Esophagus muscularis mucosa (tissue), 4 donors: ENCODE measurements around the gene ITGB6. TPM values are rescaled to one million over a fixed set of nuclear protein-coding genes. Genes with fewer than 3 reads are reported as not detected.

Source experiments
- DNase-seq: peaks from one replicate; pipeline ENCODE4 v3.0.0-alpha.2; 2017; ENCODE audit errors: extremely low spot score
- H3K27ac ChIP-seq, 4 donors: fragments of 200-600 bp; sonication (generic); replicated peaks in 1 of 4; 1 replicate in 3 of 4; 2 replicates in 1 of 4; pipeline ENCODE4 v1.5.1; 2016 to 2019; ENCODE audit warnings: mild to moderate bottlenecking in 1 of 4
- H3K27me3 ChIP-seq, 4 donors: fragments of 200-600 bp; sonication (generic); one replicate each; pipeline versions ENCODE4 v1.5.1 to v1.6.0; 2016 to 2019
- H3K36me3 ChIP-seq, 4 donors: fragments of 200-600 bp; sonication (generic); one replicate each; pipeline ENCODE4 v1.5.1; 2016 to 2019
- H3K4me1 ChIP-seq, 4 donors: fragments of 200-600 bp; sonication (generic); one replicate each; pipeline ENCODE4 v1.5.1; 2016 to 2019
- H3K4me3 ChIP-seq, 4 donors: fragments of 200-600 bp; sonication (generic); 1 replicate in 2 of 4; 2 replicates in 2 of 4; pipeline ENCODE4 v1.5.1; 2016 to 2019; ENCODE audit warnings: mild to moderate bottlenecking in 4 of 4, moderate library complexity in 1 of 4
- H3K9me3 ChIP-seq, 4 donors: fragments of 200-600 bp; sonication (generic); 1 replicate in 3 of 4; 2 replicates in 1 of 4; pipeline ENCODE4 v1.5.1; 2016 to 2019
- CTCF ChIP-seq, 3 experiments: fragments of 200-600 bp in 2 of 3; fragments of 450-650 bp in 1 of 3; sonication (generic) in 2 of 3; IDR thresholded peaks; one replicate each; pipeline ENCODE4 v1.5.1; 2017 to 2019; ENCODE audit warnings: antibody characterized with exemption in 3 of 3, mild to moderate bottlenecking in 2 of 3, moderate library complexity in 1 of 3
- EP300 ChIP-seq: sonication (generic); formaldehyde crosslinking; IDR thresholded peaks from one replicate; pipeline ENCODE4 v1.6.1; 2017; ENCODE audit warnings: antibody characterized with exemption
- POLR2A ChIP-seq: fragments of 450-650 bp; IDR thresholded peaks from one replicate; pipeline ENCODE4 v1.6.1; 2017; ENCODE audit warnings: antibody characterized with exemption, moderate library complexity, mild to moderate bottlenecking, low read depth
- POLR2AphosphoS5 ChIP-seq, 2 donors: sonication (generic); formaldehyde crosslinking; IDR thresholded peaks; one replicate each; pipeline ENCODE4 v1.6.1; 2017; ENCODE audit warnings: antibody characterized with exemption in 2 of 2
- WGBS: methylation state at CpG from one replicate; pipeline ENCODE4 v1.1.5; 2018; 5-methylcytosine and 5-hydroxymethylcytosine counted together
- intact Hi-C: fragments of 100-400 bp; cut with DNase I; formaldehyde crosslinking; loops from one replicate; pipeline ENCODE4 v1.15.1; 2023
- total RNA-seq, 4 donors: library from RNA; depleted of rRNA; stranded (reverse); fragments of >200 nt; gene quantifications; one replicate each; pipeline versions ENCODE4 v1.1.0 to v1.2.1, GENCODE V29; 2016

ITGB6 gene
- total RNA-seq, 4 donors from 2014 or later = 0.17 to 3.4 TPM; not detected in 2

- 91% methylated on average over 4 of the region's 4 CpGs for WGBS
- intact Hi-C loops = no loop called here
- Histone ChIP-seq H3K4me1 (peaks cover 9 to 21% (median 16%) of the 10 kb centered on the region in 4 donors), H3K27me3 (no peaks in the 10 kb centered on the region), H3K9me3 (no peaks in the 10 kb centered on the region), H3K4me3 (no peak overlapping the region), H3K27ac (no peak overlapping the region), H3K36me3 (no peaks in the 10 kb centered on the region)
- DNase-seq = no peak
- no peak for TF ChIP-seq POLR2AphosphoS5 (IDR thresholded peaks at IDR 0.05)
- no peak for TF ChIP-seq CTCF (IDR thresholded peaks at IDR 0.05)
These were observed 25.6 kb upstream of the ITGB6 start for GRCh38 chr2:160225722-160226121.

GRCh38 chr2:160224507-160224906 is 24.4 kb upstream of the ITGB6 start:
- DNase-seq = no peak
- Histone ChIP-seq H3K27ac (no peak overlapping the region), H3K4me1 (peaks cover 9 to 25% (median 18%) of the 10 kb centered on the region in 4 donors), H3K4me3 (no peak overlapping the region), H3K9me3 (no peaks in the 10 kb centered on the region), H3K27me3 (no peaks in the 10 kb centered on the region), H3K36me3 (no peaks in the 10 kb centered on the region)
- WGBS = 100% methylated on average over 3 of the region's 3 CpGs
- intact Hi-C loops = no loop called here
- TF ChIP-seq EP300 (no peak), CTCF (IDR thresholded peaks at IDR 0.05) (no peak), POLR2A (no peak), POLR2AphosphoS5 (IDR thresholded peaks at IDR 0.05) (no peak)

- WGBS = 41% methylated on average over 3 of the region's 3 CpGs
These were observed 24.0 kb upstream of the ITGB6 start for GRCh38 chr2:160224060-160224459.

GRCh38 chr2:160223560-160223959 is 23.5 kb upstream of the ITGB6 start:
- Histone ChIP-seq H3K4me1 (peaks cover 9 to 24% (median 16%) of the 10 kb centered on the region in 4 donors), H3K9me3 (no peaks in the 10 kb centered on the region), H3K27ac (no peak overlapping the region), H3K36me3 (no peaks in the 10 kb centered on the region), H3K4me3 (no peak overlapping the region), H3K27me3 (no peaks in the 10 kb centered on the region)
- TF ChIP-seq POLR2AphosphoS5 (IDR thresholded peaks at IDR 0.05) (no peak), EP300 (no peak), CTCF (IDR thresholded peaks at IDR 0.05) (no peak), POLR2A (no peak)
- DNase-seq = no peak
- intact Hi-C loops = no loop called here
- 94% methylated on average over 3 of the region's 3 CpGs for WGBS

More at GRCh38 chr2:160224060-160224459, 24.0 kb upstream of the ITGB6 start:
- Histone ChIP-seq H3K36me3 (no peaks in the 10 kb centered on the region), H3K9me3 (no peaks in the 10 kb centered on the region), H3K27ac (no peak overlapping the region), H3K4me3 (no peak overlapping the region), H3K27me3 (no peaks in the 10 kb centered on the region), H3K4me1 (peaks cover 9 to 25% (median 18%) of the 10 kb centered on the region in 4 donors)
- DNase-seq = no peak
- intact Hi-C loops = no loop called here
- TF ChIP-seq POLR2AphosphoS5 (IDR thresholded peaks at IDR 0.05) (no peak), EP300 (no peak), CTCF (IDR thresholded peaks at IDR 0.05) (no peak), POLR2A (no peak)

- TF ChIP-seq CTCF (IDR thresholded peaks at IDR 0.05) = no peak
- no peak for TF ChIP-seq POLR2AphosphoS5 (IDR thresholded peaks at IDR 0.05)
- TF ChIP-seq EP300 = no peak
- no peak for TF ChIP-seq POLR2A
- 87% methylated on average over 7 of the region's 7 CpGs for WGBS
- H3K4me3 ChIP-seq = no peak overlapping the region
- peaks cover 8 to 17% (median 13%) of the 10 kb centered on the region in 4 donors for H3K4me1 ChIP-seq
- no peak for DNase-seq
- no peaks in the 10 kb centered on the region for H3K36me3 ChIP-seq
- intact Hi-C loops = no loop called here
- H3K27ac ChIP-seq = no peak overlapping the region
- no peaks in the 10 kb centered on the region for H3K27me3 ChIP-seq
- H3K9me3 ChIP-seq = no peaks in the 10 kb centered on the region
These were observed 22.6 kb upstream of the ITGB6 start for GRCh38 chr2:160222546-160223283.
